Effector memory CD4-positive, alpha-beta T cell (primary cell): ENCODE measurements around the gene SIRT7.
A peak's percentile ranks its signal among the peaks of the same experiment; 100 is the strongest.

Experiments used
- DNase-seq, 3 donors: peaks; one replicate each; pipeline ENCODE4 v3.0.0-alpha.2; 2020
- H3K27ac ChIP-seq: 2 replicates; pipeline ENCODE4 v1.7.0; 2013; ENCODE audit warnings: mild to moderate bottlenecking, low read length, moderate library complexity; ENCODE audit not compliant: insufficient read depth, poor library complexity, severe bottlenecking
- H3K27me3 ChIP-seq: replicated peaks from 2 replicates; pipeline ENCODE4 v1.7.0; 2013; ENCODE audit warnings: mild to moderate bottlenecking, low read length; ENCODE audit not compliant: insufficient read depth, control insufficient read depth, poor library complexity, severe bottlenecking
- H3K36me3 ChIP-seq: 2 replicates; pipeline ENCODE4 v1.7.0; 2013; ENCODE audit warnings: mild to moderate bottlenecking, low read length, moderate library complexity; ENCODE audit not compliant: control insufficient read depth, insufficient read depth
- H3K4me1 ChIP-seq: 2 replicates; pipeline ENCODE4 v1.7.0; 2013; ENCODE audit warnings: low read length, mild to moderate bottlenecking; ENCODE audit not compliant: control insufficient read depth, insufficient read depth, poor library complexity, severe bottlenecking
- H3K4me3 ChIP-seq: 2 replicates; pipeline ENCODE4 v1.7.0; 2013; ENCODE audit warnings: low read length, low read depth, mild to moderate bottlenecking; ENCODE audit not compliant: insufficient read depth, poor library complexity, severe bottlenecking
- H3K9me3 ChIP-seq: 2 replicates; pipeline ENCODE4 v1.7.0; 2013; ENCODE audit warnings: mild to moderate bottlenecking, low read length, moderate library complexity; ENCODE audit not compliant: control insufficient read depth
- total RNA-seq, 3 donors: gene quantifications; one replicate each; lab custom pipeline; 2026; lab: John Stamatoyannopoulos, UW

SIRT7 gene, protein sequence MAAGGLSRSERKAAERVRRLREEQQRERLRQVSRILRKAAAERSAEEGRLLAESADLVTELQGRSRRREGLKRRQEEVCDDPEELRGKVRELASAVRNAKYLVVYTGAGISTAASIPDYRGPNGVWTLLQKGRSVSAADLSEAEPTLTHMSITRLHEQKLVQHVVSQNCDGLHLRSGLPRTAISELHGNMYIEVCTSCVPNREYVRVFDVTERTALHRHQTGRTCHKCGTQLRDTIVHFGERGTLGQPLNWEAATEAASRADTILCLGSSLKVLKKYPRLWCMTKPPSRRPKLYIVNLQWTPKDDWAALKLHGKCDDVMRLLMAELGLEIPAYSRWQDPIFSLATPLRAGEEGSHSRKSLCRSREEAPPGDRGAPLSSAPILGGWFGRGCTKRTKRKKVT
- total RNA-seq: 42.3 to 53.4 (median 50.7) reads per million in 3 donors

DNA sequence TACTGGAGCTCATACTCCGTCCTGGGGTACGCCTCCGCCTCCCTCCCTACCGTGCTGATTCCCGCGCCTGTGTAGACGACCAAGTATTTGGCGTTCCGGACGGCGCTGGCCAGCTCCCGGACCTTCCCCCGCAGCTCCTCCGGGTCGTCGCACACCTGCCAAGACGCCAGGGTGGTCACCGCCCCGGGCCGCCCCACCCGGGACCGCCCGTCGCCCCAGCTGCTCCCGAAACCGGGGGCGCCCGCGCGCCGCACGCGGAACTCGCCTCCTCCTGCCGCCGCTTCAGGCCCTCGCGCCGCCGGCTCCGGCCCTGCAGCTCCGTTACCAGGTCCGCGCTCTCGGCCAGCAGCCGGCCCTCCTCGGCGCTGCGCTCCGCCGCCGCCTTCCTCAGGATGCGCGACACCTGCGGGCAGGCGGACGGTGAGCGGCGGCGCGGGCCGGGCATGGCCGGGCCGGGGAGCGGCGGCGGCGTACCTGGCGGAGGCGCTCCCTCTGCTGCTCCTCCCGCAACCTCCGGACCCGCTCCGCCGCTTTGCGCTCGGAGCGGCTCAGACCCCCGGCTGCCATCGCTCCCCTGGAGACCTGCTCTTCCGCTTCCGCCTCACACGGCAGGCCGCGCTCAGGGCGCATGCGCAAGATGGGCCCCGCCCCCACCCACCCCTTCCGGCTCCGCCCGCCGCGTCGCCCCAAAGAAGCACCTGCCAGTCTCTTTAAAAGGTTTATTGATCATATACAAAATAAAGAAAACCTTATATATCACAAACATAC, at the start of gene SIRT7:
TSS of gene SIRT7 (minus strand) at position 612 of the 768 bp plus-strand sequence. CDS start at position 567, 45 bp downstream.
- Histone ChIP-seq H3K27ac (peak within 1 kb of the TSS; percentile 62), H3K27me3 (no peaks in the 10 kb centered on the region), H3K4me3 (peak within 1 kb of the TSS; percentile 53), H3K36me3 (peaks cover 34% of the 10 kb centered on the region), H3K4me1 (peaks cover 12% of the 10 kb centered on the region), H3K9me3 (no peaks in the 10 kb centered on the region)
- DNase-seq: peak; percentile 74 to 82 (median 79)

GRCh38 chr17:81967244-81967532, 49.2 kb upstream of the SIRT7 start:
- Histone ChIP-seq H3K27me3 (peaks cover 4% of the 10 kb centered on the region), H3K9me3 (no peaks in the 10 kb centered on the region), H3K4me3 (peak overlapping the region; percentile 49), H3K4me1 (peaks cover 15% of the 10 kb centered on the region), H3K36me3 (no peaks in the 10 kb centered on the region), H3K27ac (no peak overlapping the region)
- DNase-seq: no peak

DNA sequence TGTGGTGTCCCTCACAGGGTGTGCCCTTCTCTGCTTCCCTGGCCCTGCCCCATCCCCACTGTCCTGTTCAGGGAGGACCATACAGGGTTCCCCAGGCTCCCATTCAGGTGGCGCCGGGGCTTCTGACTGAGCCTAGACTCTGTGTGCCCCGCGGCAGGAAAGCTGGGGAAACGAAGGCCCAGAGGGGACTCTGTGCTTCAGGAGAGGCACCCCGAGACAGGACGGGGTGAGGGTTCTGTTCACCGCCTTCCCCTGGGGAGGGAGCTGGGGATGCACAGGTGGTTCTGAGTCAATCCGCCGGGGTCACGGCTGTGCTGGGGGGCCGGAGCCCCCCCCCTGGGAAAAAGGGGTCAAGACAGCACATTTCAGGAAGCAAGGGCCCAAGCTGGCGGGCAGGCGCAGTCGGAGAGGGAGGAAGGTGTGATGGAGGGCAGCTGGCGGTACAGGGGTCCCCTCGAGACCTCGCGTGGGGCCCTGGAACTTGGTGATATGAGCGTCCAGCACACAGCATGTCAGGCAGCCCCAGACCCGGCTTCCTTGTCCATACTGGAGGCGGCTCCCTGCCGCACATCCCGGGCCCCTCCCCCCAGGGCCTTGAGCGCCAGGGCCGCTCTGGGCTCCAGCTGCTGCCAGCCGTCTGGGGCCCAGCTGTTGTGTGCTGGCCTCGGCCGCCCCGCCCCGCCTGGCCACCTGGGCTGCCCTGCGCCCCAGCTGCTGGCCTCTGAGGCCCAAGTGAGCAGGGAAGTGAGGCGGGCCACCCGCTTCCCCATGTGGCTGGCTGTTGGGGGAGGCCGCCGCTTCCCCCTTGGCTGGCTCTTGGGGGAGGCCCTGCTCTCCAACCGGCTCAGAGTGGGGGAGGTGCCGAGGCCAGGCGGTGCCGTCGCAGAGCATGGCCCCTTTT, 48.6 kb upstream of the SIRT7 start:
- Histone ChIP-seq H3K36me3 (no peaks in the 10 kb centered on the region), H3K27me3 (peaks cover 10% of the 10 kb centered on the region), H3K4me1 (peaks cover 18% of the 10 kb centered on the region), H3K4me3 (no peak overlapping the region), H3K27ac (no peak overlapping the region), H3K9me3 (no peaks in the 10 kb centered on the region)
- DNase-seq: no peak

DNA sequence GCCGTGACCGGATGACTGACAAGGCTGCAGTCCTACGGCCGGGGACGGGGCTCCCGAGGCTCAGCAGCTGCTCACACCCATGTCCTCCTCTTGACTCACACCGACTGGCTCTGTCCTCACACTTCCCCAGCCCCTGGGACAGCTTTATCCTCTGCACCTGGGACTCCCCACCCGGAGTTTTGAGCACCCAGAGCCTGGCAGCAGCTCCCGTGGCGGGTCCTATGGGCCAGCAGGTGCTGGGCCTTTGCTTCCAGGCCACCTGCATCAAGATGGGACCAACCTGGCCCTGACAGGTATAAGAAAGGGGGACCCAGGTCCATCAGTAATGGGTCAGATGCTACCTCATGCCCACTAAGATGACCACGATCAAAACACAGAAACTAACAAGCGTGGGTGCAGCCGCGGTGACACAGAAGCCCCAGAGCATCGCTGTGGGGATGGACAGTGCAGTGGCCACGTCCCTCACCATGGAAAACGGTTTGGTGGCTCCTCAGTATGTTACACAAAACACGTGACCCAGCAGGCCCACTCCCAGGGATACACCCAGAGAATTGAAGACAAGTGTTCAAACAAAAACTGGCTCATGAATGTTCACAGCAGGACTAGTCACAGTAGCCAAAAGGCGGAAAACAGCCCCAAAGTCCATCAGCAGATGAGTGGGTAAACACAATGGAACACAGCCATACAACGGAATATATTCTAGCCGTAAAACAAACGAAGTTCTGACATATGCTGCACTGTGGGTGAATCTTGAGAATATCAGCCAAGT, 46.3 kb upstream of the SIRT7 start:
- Histone ChIP-seq H3K4me1 (peaks cover 29% of the 10 kb centered on the region), H3K27me3 (peaks cover 25% of the 10 kb centered on the region), H3K4me3 (no peak overlapping the region), H3K36me3 (no peaks in the 10 kb centered on the region), H3K9me3 (no peaks in the 10 kb centered on the region), H3K27ac (no peak overlapping the region)
- no peak for DNase-seq

DNA sequence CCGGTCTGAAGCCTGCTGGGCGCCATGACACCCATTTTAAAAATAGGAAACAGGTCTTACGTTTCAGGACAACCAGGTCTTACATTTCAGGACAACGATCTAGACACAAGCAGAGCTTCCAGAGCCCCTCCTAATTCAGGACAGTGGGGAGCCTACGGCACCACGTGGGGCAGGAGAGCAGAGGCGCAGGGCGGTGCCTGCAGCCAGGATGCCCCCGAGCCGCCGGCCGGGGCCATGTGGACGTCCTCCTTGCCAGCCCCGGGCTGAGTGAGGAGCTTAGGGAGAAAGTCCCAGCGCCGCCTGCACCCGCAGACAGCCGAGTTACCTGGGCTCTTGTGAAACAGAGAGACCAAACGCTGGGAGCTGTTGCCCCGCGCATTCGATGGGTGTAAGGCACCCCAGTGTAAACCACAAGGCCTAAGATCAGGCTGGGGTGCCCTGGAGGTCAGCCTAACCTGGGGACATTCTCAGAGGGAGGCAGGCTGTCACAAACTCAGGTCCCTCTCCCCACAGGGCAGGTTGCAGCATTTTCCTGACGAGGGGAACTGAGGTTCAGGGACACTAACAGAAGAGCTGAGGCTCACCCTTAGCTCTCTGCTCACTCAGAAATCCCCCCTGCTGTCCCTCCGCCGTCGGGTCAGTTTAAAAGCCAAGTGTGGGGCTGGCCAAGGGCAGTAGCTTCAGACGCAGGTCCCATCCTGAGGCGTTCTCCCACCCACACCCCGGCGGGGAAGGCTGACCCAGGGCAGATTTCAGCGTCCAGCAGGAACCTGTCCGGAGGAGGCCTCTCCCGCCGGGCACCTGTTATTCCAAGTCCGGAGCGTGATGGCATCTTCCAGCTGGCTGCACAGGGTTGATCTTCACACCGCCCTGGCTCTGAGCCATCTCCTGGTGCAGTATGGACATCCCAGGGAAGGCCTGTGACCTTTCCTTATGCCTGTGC, 44.8 kb upstream of the SIRT7 start:
- Histone ChIP-seq H3K4me1 (peaks cover 26% of the 10 kb centered on the region), H3K9me3 (no peaks in the 10 kb centered on the region), H3K4me3 (no peak overlapping the region), H3K27ac (no peak overlapping the region), H3K27me3 (peaks cover 32% of the 10 kb centered on the region), H3K36me3 (no peaks in the 10 kb centered on the region)
- DNase-seq: no peak

GRCh38 chr17:81961521-81962498, 43.8 kb upstream of the SIRT7 start:
- Histone ChIP-seq H3K27ac (no peak overlapping the region), H3K4me1 (peaks cover 17% of the 10 kb centered on the region), H3K27me3 (peaks cover 35% of the 10 kb centered on the region), H3K36me3 (no peaks in the 10 kb centered on the region), H3K4me3 (no peak overlapping the region), H3K9me3 (no peaks in the 10 kb centered on the region)
- DNase-seq: no peak

DNA sequence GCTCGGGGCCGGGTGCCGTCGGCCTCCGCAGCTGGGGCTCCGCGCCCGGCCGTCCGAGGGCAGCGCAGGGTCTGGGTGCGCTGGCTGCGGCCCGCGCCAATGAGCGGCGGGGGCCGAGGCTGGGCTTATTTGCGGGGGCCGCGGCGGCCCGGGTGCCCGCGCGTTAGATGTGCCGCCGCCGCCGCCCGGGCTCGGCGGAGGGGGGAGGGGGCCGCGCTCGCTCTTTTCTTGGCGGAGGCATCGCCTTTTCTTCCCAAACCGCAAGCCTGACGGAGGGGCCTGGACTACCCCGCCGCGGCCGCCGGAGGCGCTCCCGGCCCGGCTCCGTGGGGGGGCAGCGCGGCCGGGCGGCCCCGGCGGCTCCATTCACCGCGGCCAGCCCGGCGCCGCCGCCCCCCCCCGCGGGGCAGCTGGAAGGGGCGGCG, 43.1 kb upstream of the SIRT7 start, which contains the start of gene NOTUM:
TSS of gene NOTUM (minus strand) at position 101 of the 425 bp plus-strand sequence. CDS start 278 bp downstream, outside the sequence.
- Histone ChIP-seq H3K27me3 (peaks cover 35% of the 10 kb centered on the region), H3K9me3 (no peaks in the 10 kb centered on the region), H3K36me3 (no peaks in the 10 kb centered on the region), H3K27ac (no peak within 1 kb of the TSS), H3K4me1 (peaks cover 17% of the 10 kb centered on the region), H3K4me3 (peak within 1 kb of the TSS; percentile 45)
- no peak for DNase-seq
